HepG2 (cell line): Measurements from ENCODE around the gene FAM89B. TPM values are rescaled to one million over a fixed set of nuclear protein-coding genes. Genes with fewer than 3 reads are reported as not detected.

Source experiments
- ARHGAP35 ChIP-seq: sonication (generic); formaldehyde crosslinking; IDR thresholded peaks from 2 replicates; pipeline ENCODE4 v1.9.0; 2022; ENCODE audit warnings: mild to moderate bottlenecking, inconsistent platforms, moderate library complexity, missing genetic modification reagents, borderline replicate concordance
- HMGA1 ChIP-seq: sonication (generic); formaldehyde crosslinking; conservative IDR thresholded peaks from 2 replicates; pipeline ENCODE4 v1.4.0; 2020; ENCODE audit warnings: missing genetic modification reagents
- MTF1 ChIP-seq: sonication (generic); formaldehyde crosslinking; IDR thresholded peaks from 2 replicates; pipeline ENCODE4 v1.5.0; 2020; ENCODE audit warnings: missing genetic modification reagents
- PHF5A ChIP-seq: IDR thresholded peaks from one replicate; pipeline ENCODE4 v1.6.1; 2018; ENCODE audit warnings: low read depth, missing genetic modification reagents; ENCODE audit not compliant: unreplicated experiment
- REPIN1 ChIP-seq: sonication (generic); formaldehyde crosslinking; IDR thresholded peaks from 2 replicates; pipeline ENCODE4 v1.8.0; 2022; ENCODE audit warnings: missing genetic modification reagents, low read depth, mild to moderate bottlenecking, borderline replicate concordance
- RFX5 ChIP-seq: IDR thresholded peaks from 2 replicates; pipeline ENCODE4 v1.6.1; 2011; ENCODE audit warnings: low read depth, low read length, improper control_type of control experiment
- SNAPC2 ChIP-seq: sonication (generic); formaldehyde crosslinking; IDR thresholded peaks from 2 replicates; pipeline ENCODE4 v1.8.1; 2022; ENCODE audit warnings: mild to moderate bottlenecking, missing genetic modification reagents
- SNAPC4 ChIP-seq: sonication (generic); formaldehyde crosslinking; IDR thresholded peaks from 2 replicates; pipeline ENCODE4 v1.4.0; 2020; ENCODE audit warnings: mild to moderate bottlenecking, missing genetic modification reagents
- ZFP36 ChIP-seq: fragments of 150-350 bp; IDR thresholded peaks from 2 replicates; pipeline ENCODE4 v1.6.1; 2018; ENCODE audit warnings: borderline replicate concordance, low read length, low read depth; ENCODE audit not compliant: partially characterized antibody
- ZFP36L2 ChIP-seq: sonication (generic); formaldehyde crosslinking; IDR thresholded peaks from 2 replicates; pipeline ENCODE4 v1.4.0; 2020; ENCODE audit warnings: missing genetic modification reagents
- ZHX1 ChIP-seq: sonication (generic); formaldehyde crosslinking; IDR thresholded peaks from 2 replicates; pipeline ENCODE4 v1.8.1; 2022; ENCODE audit warnings: low read depth, mild to moderate bottlenecking, missing genetic modification reagents
- ZNF121 ChIP-seq: sonication (generic); formaldehyde crosslinking; IDR thresholded peaks from 2 replicates; pipeline ENCODE4 v1.5.0; 2020; ENCODE audit warnings: mild to moderate bottlenecking, missing genetic modification reagents
- ZNF225 ChIP-seq: sonication (generic); formaldehyde crosslinking; IDR thresholded peaks from 2 replicates; pipeline ENCODE4 v1.4.0; 2020; ENCODE audit warnings: mild to moderate bottlenecking, missing genetic modification reagents
- ZNF264 ChIP-seq: sonication (generic); formaldehyde crosslinking; IDR thresholded peaks from 2 replicates; pipeline ENCODE4 v1.4.0; 2020; ENCODE audit warnings: missing genetic modification reagents
- polyA plus RNA-seq, 8 experiments: library from polyadenylated mRNA; depleted of rRNA in 3 of 8; stranded (reverse) in 7 of 8; unstranded in 1 of 8; fragments of >200 nt; fragmentation: Illumina TruSeq in 4 of 8; extraction: Trizol in 4 of 8; gene quantifications; 2 replicates each; pipeline versions ENCODE4 v1.2.1 to v1.2.3, GENCODE V29; 2011 to 2016; ENCODE audit warnings: low read depth in 4 of 8, missing spikeins in 1 of 8, mixed read lengths in 1 of 8; ENCODE audit not compliant: insufficient read depth in 1 of 8
- total RNA-seq, 5 experiments: library from RNA; depleted of rRNA; stranded (reverse); fragments of >200 nt; fragmentation: Illumina TruSeq; extraction: Trizol; gene quantifications; 2 replicates each; pipeline ENCODE4 v1.2.3, GENCODE V29; 2016; ENCODE audit warnings: low read depth in 1 of 5
- TF ChIP-seq, protein P1 (sequence below): sonication (generic); formaldehyde crosslinking; IDR thresholded peaks from 2 replicates; pipeline ENCODE4 v1.4.0; 2020; ENCODE audit warnings: mild to moderate bottlenecking, missing genetic modification reagents, borderline replicate concordance
- TF ChIP-seq, protein P2 (sequence below): sonication (generic); formaldehyde crosslinking; IDR thresholded peaks from 2 replicates; pipeline ENCODE4 v1.4.0; 2020; ENCODE audit warnings: mild to moderate bottlenecking, missing genetic modification reagents

The FAM89B gene
- total and polyA plus RNA-seq, 2 of the 13 experiments (the other 11 are each of a cell fraction or from before 2014, with no cell fraction given) = 5.7 to 8.0 TPM

- no peak for TF ChIP-seq ZNF121
- TF ChIP-seq HMGA1 (CRISPR knock-in tag) = no peak
- TF ChIP-seq, protein P1, sequence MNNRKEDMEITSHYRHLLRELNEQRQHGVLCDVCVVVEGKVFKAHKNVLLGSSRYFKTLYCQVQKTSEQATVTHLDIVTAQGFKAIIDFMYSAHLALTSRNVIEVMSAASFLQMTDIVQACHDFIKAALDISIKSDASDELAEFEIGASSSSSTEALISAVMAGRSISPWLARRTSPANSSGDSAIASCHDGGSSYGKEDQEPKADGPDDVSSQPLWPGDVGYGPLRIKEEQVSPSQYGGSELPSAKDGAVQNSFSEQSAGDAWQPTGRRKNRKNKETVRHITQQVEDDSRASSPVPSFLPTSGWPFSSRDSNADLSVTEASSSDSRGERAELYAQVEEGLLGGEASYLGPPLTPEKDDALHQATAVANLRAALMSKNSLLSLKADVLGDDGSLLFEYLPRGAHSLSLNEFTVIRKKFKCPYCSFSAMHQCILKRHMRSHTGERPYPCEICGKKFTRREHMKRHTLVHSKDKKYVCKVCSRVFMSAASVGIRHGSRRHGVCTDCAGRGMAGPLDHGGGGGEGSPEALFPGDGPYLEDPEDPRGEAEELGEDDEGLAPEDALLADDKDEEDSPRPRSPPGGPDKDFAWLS (CRISPR knock-in tag) = no peak
- TF ChIP-seq ZFP36L2 (CRISPR knock-in tag) = no peak
- 0 out of 2 replicates have a peak, but pooled peaks have one; percentile 36 for TF ChIP-seq MTF1 (CRISPR knock-in tag)
- TF ChIP-seq ZNF264 (CRISPR knock-in tag) = no peak
- TF ChIP-seq ZFP36 = no peak
- no peak for TF ChIP-seq ZHX1
- no peak for TF ChIP-seq SNAPC2
- TF ChIP-seq ARHGAP35 = peak; percentile 72; the same call in 1 of the 2 replicates
- no peak for TF ChIP-seq ZNF225 (CRISPR knock-in tag)
- TF ChIP-seq, protein P2, sequence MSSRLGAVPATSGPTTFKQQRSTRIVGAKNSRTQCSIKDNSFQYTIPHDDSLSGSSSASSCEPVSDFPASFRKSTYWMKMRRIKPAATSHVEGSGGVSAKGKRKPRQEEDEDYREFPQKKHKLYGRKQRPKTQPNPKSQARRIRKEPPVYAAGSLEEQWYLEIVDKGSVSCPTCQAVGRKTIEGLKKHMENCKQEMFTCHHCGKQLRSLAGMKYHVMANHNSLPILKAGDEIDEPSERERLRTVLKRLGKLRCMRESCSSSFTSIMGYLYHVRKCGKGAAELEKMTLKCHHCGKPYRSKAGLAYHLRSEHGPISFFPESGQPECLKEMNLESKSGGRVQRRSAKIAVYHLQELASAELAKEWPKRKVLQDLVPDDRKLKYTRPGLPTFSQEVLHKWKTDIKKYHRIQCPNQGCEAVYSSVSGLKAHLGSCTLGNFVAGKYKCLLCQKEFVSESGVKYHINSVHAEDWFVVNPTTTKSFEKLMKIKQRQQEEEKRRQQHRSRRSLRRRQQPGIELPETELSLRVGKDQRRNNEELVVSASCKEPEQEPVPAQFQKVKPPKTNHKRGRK (CRISPR knock-in tag) = no peak
- no peak for TF ChIP-seq PHF5A (CRISPR knock-in tag)
- no peak for TF ChIP-seq SNAPC4 (CRISPR knock-in tag)
- TF ChIP-seq REPIN1 (CRISPR knock-in tag) = peak; percentile 61; the same call in 1 of the 2 replicates
- TF ChIP-seq RFX5 = no peak
Observed at GRCh38 chr11:65524741-65525545, 47.4 kb upstream of the FAM89B start, which contains the start of gene SCYL1 (continued).
